Cardiac fibroblast (primary cell): ENCODE data around the gene CD1E.

Experiments used
- DNase-seq, 2 donors: peaks; one replicate each; pipeline versions ENCODE4 v3.0.0 to v3.0.0-alpha.2; 2010; ENCODE audit warnings: low read depth in 2 of 2
- H3K4me3 ChIP-seq, 2 donors: replicated peaks in 1 of 2; 1 replicate in 1 of 2; 2 replicates in 1 of 2; pipeline ENCODE4 v1.5.1; 2011; ENCODE audit warnings: low read depth in 2 of 2, low read length in 2 of 2, mild to moderate bottlenecking in 2 of 2, moderate library complexity in 1 of 2
- CTCF ChIP-seq: IDR thresholded peaks from one replicate; pipeline ENCODE4 v1.5.1; 2011; ENCODE audit warnings: low read depth, mild to moderate bottlenecking, low read length, inconsistent platforms

CD1E gene

GRCh38 chr1:158407092-158407491, 53.4 kb downstream of the CD1E start:
- H3K4me3 ChIP-seq, result no peak overlapping the region
- no peak for TF ChIP-seq CTCF
- DNase-seq, result no peak
